GM15510 (cell line): Measurements from ENCODE around the gene MSH2.

Experiments
- POLR2A ChIP-seq: IDR thresholded peaks from 3 replicates; pipeline ENCODE4 v1.6.1; 2011; ENCODE audit warnings: borderline replicate concordance; ENCODE audit not compliant: insufficient read length; ENCODE audit errors: extremely low read depth

MSH2 gene

DNA sequence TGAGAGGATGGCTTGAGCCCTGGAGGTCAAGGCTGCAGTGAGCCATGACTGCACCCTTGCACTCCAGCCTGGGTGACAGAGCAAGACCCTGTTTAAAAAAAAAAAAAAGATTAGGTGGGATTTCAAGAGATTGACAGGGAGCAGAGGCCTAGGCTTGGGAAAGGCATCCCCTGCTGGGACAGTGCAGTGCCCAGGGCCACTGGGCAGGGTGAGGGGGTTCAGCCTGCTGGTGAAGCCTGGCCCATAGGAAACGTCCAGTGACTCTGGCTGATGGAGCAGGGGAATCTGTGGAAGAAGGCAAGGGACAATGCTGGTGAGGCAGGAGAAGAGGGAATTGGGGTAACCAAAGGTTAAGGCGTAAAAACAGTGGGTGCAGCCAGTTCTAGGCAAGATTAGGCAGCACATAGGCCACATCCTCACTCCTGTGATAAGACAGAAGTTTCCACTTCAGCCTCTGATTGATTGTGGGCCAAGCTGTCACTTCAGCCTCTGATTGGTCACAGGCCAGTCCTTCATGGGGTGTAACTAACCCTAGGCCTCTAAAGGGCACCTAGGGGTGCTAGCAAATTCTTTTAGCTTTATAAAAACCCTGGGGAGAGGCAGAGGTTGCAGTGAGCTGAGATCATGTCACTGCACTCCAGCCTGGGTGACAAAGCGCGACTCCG lies 128.6 kb downstream of the MSH2 start:
- TF ChIP-seq POLR2A, result no peak
